LoVo (cell line): Measurements from ENCODE around the gene ESR2.
"Not testable (repeated sequence)": the region's sequence is repeated elsewhere in the genome, so short reads cannot be mapped to it uniquely, and the experiment has no call there.

ENCODE experiments used
- DNase-seq: peaks from one replicate; pipeline ENCODE4 v3.0.0-alpha.2; 2016; ENCODE audit warnings: low spot score

The ESR2 gene

DNA sequence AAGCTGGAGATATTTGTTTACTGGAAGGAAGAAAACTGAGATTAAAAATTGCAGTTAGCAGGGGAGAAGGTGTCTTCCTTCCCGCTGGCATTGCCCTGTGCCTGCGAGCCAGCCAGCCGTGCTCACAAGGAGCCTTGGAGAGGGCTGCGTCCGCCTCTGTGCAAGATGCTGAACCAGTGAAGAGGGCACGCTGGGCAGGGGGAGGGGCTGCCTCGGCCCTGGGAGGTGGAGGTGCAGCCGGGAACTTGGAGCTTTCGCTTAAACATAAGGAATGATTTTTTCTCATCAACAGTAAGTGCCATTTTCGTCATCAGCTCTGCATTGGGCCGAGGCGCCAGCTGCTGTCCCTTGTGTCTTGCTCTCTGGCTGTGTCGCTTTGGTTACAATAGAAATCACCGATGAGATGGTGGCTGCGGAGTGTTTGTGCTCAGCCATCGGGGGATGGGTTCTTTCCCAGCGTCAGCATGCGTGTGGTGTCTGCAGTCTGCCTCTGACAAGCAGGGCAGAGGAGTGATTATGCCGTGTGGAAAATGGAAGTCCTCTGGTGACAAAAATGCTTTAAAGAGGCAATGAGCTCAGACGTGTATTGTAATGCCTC lies 97.3 kb downstream of the ESR2 start:
- DNase-seq = no peak

DNA sequence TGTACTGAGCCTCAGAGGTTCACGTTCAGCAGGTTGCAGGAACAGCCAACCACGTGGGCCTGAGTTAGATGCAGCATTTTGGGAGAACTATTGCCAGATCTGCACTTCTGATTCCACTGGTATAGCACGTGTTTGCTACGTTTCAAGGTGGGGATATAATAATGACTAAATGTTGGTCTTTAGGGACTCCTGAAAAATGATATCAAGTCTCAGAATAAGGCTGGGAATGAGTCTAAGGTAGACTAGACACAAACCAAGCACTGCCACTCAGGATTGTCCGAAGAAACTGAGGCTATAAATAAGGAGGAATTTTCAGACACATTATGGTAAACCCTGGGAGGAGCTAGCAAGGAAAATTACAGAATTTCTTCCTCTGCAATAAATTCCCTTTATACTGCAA lies 98.1 kb downstream of the ESR2 start:
- no peak for DNase-seq

DNA sequence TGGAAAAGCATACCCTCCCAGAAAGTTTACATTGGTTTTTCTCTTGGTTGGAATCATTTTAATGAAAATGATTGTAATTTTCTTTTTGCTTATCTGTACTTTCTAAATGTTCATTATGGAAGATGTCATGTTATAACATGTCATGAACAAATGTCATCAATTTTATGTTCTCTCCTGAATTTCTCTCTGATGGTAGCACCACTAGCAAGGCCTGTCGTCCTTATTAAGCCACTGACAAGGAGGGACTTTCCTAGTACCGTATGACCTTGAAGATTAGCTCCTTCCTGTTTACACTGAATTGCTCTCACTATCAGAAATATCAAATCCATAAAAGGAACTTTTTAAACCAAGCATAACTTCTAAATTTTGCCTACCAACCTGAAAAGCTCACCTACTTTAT lies 99.0 kb downstream of the ESR2 start:
- no peak for DNase-seq

DNA sequence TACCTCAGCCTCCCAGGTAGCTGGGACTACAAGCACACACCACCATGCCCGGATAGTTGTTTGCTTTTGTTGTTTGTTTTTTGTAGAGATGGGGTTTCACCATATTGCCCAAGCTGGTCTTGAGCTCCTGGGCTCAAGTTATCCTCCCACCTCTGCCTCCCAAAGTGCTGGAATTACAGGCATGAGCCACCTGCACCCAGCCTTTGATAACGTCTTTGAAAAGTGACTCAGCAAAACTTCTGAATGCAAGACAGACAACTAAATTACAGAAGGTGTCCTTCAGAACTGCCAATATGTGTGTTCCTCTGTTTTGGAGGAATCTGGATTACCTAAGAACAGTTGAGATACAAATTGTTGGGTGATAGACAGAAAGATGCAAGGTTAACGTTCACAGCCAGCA lies 99.8 kb downstream of the ESR2 start:
- no peak for DNase-seq

DNA sequence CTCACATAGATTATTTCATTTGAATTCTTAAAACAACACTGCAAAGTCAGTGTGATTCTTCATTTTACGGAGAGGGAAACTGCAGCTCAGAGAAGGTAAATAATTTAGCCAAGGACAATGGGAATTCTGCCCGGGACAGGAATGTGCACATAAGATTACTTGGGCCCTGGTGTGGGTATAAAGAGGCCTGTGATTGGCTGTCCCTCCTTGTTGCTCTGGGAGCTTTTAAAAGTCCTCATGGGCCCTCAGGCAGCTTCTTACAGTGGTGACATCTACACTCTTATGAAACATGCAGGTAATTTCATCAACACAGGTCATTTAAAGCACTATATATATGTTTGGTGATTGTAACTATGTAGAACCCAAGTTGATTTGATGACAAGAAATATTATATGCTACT lies 100.3 kb downstream of the ESR2 start:
- no peak for DNase-seq

DNA sequence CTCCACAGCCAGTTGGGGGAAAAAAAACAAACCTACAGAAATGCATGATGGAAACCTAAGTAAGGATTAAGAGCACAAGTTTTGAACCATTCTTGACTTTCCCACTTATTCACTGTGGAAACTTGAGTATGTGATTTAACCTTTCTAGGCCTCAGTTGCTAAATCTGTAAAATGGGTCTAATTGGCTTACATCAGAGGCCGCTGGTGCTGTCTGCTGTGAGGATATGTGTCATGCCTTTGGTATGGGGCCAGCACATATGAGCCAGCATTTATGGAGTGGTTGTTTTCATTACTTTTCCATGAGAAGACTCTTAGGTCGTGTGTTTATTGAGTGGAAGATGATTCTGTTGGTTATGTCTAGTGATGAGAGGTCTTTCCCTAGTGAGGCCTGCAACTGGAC lies 102.4 kb downstream of the ESR2 start:
- no peak for DNase-seq

DNA sequence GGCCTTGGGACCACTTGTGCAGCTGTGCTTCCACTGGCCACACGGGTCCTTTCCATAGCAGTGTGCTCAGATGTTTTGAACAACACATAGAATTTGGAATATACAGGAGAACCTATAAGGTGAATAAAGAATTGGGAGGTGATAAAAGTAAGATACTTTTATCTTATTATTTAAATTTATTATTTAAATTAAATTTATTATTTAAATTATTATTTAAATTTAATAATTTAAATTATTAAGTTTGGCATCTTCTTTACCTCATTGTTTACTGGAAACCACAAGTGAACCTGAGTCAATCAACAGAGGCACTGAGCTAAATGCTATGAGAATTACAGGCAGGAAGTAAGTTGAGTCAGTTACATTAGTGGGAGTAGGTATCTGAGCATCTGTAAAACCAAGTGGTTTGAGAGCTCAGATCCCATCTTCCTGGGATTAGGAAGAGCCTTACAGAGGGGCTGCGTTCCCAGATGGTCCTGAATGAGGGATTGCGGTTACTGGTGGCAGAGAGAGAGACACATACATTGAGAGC lies 103.1 kb downstream of the ESR2 start:
- no peak for DNase-seq

DNA sequence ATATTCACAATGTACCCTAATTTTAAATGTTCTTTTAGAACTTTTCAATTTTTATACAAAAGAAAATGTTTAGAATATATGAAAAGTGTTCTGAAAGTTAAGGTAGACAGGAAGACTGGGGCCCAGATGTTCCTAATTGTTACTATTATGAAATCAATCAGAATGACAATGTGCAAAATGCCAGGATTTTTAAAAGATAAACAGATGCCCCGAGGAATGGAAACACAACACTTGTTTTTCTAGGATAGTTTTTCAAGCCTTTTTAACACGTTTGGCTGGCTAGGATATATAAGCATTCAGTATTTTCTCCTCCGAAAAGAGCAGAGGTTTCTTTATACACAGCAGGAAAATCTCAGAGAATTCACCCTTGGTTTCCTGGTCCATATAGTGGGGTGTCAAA lies 106.8 kb downstream of the ESR2 start:
- DNase-seq = no peak

DNA sequence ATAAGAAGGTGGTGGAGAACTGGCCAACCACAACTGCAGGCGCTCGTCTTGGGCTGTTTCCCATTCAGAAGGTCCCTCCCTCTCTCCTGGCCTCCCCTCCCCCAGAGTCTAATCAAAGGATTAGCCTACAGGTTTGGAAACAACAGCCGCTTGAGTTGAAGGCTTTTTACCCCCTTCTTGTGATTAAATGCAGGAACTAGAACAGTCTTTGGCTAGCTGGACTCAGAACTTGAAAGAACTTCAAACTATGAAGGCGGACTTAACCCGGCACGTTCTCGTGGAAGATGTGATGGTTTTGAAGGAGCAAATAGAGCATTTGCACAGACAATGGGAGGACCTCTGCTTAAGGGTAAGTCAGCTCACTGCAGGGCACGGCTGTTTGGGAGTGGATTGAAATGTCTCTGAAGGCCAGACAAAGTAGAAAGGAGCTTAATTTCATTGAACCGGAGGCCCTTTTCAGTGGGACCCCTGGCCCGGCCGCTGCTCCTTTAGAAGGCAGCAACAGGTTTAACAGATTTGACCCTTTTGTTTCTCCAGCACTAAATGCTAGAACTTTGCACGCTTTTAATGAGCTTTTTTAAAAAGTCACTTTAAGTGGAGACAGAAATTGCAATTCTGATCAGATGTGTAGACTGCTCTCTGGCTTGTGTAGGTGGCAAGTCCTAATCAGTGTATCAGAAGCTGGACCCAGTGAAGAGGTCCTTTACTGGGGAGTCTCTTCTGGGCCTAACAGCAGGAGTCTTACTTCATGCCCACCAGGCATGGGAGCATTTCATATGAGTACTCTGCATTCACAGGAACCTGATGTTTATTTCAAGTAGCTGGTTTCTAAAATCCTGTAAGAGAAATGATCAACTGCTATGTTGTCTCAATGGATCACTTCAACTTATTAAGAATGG lies 107.7 kb downstream of the ESR2 start:
- DNase-seq = no peak

DNA sequence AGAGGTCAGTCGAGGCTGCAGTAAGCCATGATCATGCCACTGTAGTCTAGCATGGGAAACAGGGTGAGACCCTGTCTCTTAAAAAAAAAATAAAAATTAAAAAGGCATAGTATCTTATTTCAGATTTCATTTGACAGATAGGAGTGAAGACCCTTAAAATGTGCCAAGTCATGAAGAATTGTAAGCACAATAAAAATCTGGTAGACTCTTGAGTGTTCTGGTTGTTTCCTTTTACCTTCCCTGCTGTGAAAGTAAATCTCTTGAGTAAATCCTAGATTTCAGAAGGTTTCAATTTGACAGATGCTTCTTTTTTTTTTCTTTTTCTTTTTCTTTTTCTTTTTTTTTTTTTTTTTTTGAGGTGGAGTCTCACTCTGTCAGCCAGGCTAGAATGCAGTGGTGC lies 109.0 kb downstream of the ESR2 start:
- no peak for DNase-seq

DNA sequence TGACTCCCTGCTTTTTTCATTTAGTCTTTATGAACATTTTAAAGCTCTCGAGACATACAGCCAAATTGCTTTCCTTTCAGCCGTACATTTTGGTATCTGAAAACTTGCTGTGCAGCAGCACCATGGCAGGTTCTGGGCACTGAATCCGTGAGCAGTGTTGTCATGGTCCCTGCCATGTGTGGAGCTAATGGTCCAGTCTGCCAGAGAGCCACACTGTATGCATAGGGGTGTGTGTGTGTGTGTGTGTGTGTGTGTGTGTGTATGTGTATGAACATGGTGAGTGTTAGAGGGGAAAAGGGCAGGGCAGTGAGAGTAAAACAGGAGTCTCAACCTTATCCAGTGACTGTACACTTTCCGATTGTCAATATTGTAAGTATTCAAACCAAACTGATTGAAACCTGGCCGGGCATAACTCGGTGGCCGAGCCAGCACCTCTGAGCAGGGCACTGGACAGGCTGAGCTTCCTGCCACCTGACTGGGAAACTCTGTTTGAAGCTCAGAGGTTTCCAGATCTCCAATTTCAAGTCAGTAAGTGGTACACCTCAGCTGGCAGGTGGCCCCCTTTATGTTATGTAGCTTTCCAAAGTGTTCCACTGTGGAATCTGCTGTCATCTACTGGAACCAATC lies 110.0 kb downstream of the ESR2 start:
- DNase-seq = no peak

DNA sequence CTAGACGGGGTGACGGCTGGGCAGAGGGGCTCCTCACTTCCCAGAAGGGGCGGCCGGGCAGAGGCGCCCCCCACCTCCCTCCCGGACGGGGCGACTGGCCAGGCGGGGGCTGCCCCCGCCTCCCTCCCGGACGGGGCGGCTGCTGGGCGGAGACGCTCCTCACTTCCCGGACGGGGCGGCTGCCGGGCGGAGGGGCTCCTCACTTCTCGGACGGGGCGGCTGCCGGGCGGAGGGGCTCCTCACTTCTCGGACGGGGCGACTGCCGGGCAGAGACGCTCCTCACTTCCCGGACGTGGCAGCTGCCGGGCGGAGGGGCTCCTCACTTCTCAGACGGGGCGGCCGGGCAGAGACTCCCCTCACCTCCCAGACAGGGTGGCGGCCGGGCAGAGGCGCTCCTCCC lies 111.3 kb downstream of the ESR2 start:
- DNase-seq = not testable (repeated sequence)

DNA sequence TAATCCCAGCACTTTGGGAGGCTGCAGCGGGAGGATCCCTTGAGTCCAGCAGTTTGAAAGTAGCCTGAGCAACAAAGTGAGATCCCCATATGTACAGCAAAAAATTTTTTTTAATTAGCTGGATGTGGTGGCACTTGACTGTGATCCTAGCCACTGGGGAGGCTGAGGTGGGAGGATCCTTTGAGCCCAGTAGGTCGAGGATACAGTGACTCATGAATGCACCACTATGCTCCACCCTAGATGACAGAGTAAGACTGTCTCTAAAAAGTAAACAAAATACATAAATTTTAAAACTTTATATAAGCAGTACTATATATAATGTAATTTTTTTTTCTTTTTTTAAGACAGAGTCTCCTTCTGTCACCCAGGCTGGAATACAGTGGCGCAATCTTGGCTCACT lies 115.4 kb downstream of the ESR2 start:
- no peak for DNase-seq

DNA sequence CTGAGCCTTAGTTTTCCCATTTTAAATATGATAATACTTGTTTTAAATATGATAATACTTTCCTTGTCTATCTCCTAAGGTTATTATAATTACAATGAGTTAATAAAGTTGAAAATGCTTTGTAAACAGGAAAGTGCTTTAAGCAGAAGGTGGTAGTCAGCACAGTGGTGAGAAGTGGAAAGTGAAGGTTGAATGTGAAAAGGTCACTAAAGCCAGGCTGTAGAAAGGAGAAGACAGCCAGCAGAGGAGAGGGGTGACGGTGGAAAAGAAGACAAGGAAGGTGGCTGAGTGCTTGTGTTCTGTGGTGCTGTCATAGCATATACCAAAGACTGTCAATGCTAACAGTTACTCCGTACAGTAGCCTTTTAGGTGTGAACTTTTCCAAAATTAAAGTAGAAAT lies 117.8 kb downstream of the ESR2 start:
- no peak for DNase-seq

DNA sequence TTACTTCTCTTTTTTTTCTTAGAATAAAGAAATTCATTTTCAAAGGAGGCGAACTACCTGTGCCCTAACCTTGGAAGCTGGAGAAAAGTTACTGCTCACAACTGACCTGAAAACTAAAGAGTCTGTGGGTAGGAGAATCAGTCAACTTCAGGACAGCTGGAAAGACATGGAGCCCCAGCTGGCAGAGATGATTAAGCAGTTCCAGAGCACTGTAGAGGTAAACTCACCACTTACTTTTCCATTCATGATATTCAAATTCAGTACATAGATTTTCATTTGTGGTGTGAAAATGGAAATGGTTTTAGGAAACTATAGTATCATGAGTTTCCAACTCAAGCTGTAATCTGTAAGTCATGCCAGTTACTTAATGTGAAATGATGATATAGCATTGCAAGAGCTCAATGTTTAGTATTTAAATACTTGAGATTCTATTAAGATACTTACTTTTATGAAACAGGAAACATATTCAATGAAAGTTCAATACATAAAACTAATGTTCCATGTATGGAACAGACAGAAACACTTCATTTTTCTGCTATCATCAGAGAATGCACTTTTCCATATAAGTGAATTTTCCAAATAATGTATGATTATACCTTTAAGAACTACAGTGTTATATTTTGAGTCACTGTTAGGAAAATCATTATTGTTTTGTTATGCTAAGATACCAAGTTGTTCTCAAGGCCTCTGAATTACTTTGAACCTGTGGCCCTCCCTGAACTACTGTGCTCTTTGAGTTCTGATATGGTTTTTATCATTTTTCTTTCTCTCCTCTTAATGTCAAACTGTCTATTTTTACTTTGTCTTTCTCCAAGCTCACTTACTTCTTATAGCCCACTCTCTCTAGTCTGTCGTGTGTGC lies 119.0 kb downstream of the ESR2 start:
- DNase-seq = no peak

DNA sequence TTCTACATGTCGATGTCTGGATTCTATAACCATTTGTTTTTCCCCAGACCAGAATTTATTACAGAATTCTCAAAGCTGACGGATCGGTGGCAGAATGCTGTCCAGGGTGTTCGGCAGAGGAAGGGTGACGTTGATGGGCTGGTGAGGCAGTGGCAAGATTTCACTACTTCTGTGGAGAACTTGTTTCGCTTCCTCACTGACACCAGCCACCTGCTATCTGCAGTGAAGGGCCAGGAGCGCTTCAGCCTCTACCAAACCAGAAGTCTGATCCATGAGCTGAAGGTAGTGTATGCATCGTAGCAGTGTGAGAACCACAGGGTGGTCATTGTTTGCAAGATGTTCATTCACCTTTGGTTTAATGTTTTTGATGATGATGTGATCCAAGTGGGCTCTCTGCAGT lies 124.0 kb downstream of the ESR2 start:
- no peak for DNase-seq

DNA sequence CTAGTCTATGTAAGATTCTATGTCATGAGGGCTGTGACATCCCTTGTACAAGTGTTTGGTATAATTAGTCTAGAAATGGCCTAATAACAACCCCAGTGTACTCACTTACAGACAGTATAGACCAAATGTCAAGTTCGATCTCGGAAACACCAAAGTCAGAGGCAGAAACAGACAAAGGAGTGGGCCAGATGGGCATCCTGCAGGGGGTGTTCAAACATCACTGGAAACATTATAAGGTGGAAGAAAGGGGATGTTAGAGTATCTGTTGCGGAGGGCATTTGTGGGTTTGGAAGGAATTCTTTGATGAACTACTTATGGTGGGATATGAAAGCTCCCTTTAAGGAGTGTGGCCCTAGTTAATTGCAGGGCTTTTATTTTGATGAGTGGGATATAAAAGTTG lies 134.6 kb downstream of the ESR2 start:
- DNase-seq = no peak

DNA sequence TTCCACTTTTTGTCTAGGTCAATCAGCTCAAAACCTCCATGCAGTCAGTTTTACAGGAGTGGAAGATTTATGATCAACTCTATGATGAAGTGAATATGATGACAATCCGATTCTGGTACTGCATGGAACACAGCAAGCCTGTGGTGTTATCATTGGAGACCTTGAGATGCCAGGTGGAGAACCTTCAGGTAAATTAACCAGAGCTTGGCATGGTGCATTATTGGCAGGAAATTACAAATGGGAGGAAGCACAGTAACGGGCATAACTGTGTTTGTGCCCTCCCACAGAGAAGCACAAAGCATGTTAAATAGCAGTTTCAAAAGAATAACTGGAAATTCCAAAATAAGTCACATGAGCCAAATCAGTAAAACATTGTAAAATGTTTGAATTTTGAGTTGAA lies 135.6 kb downstream of the ESR2 start:
- no peak for DNase-seq

DNA sequence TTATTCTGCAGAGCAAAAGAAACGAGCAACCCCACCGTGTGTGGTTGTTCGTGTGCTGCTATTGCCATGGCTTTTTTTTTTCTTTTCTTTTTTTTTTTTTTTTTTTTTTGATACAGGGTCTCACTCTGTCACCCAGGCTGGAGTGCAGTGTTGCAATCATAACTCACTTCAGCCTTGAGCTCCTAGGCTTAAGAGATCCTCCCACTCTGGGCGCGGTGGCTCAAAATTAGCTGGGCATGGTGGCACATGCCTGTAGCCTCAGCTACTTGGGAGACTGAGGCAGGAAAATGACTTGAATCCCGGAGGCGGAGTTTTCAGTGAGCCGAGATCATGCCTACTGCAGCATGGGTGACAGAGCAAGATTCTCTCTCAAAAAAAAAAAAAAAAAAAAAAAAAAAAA lies 144.2 kb downstream of the ESR2 start:
- DNase-seq = no peak

DNA sequence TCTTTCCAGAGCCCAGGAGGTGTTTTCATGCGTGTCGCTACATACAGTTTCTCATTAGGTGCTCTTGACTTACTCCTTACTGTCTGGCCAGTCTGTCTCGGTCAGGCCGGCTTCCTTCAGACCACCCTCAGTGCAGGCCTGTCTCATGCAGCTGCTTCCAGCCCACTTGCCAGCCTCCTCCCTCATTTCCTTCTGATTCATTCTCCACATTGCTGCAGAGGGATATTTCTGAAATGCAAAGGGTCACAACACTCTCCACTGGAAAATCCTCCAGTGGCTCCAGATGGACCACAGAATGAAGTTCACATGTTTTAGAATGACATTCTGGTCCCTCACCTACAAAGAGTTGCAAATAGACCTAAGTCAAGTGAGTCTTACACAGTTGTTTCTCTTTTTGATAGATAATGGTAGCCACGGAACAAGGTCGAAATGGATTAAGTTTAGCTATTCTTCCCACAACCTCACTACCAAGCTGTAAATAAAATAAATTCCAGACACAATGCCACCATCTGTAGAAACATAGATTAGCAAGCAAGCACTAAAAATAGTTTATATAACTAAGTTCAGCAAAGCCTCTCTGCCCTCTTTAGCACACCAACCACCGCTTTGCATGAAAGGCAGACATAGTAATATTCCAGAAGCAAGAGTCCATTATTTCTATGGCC lies 146.9 kb downstream of the ESR2 start:
- no peak for DNase-seq

DNA sequence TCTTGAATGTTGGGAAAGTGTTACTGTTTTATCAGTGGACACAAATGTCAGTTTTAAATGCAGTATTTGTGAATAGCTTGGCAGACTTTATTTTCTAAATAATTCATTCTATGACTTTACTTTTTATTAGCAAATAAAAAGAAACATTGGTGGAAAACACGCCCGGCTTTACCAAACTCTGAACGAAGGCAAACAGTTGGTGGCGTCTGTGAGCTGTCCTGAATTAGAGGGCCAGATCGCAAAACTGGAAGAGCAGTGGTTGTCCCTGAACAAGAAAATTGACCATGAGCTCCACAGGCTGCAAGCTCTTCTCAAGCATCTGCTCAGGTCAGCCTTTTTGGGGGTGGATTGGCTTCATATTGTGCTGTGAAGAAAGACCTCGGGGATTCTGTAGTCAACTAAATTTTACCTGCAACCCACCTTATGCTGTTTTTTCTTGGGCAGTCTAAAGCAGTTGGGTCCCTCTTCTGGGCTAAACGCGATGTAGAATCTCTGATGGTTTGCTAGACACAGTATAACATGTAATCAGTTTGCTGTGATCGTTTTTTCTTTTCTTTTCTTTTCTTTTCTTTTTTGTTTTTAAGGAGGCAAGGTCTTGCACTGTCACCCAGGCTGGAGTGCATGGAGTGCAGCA lies 156.4 kb downstream of the ESR2 start:
- DNase-seq = no peak
